Activated CD4-positive, alpha-beta T cell treated with anti-CD3 and anti-CD28 coated beads, Interleukin-2, amount 50 U/mL, for 4 hours (primary cell): ENCODE measurements around the gene GJC2.

Experiments used
- DNase-seq, 2 experiments: peaks; one replicate each; pipeline ENCODE4 v3.0.0-alpha.2; 2020

Gene GJC2

GRCh38 chr1:228197555-228198147 lies 47.9 kb downstream of the GJC2 start:
- no peak for DNase-seq

- DNase-seq, result no peak
Observed at GRCh38 chr1:228198977-228199590, 49.4 kb downstream of the GJC2 start.

- DNase-seq, result no peak
Observed at GRCh38 chr1:228204958-228205357, 55.2 kb downstream of the GJC2 start.

GRCh38 chr1:228205526-228206436 lies 56.1 kb downstream of the GJC2 start:
- no peak for DNase-seq

- DNase-seq, result no peak
Observed at GRCh38 chr1:228206582-228207351, 57.0 kb downstream of the GJC2 start.

- DNase-seq, result no peak
Observed at GRCh38 chr1:228207381-228207810, 57.7 kb downstream of the GJC2 start.

GRCh38 chr1:228207851-228208821 lies 58.4 kb downstream of the GJC2 start, which contains the start of gene OBSCN:
TSS of gene OBSCN (plus strand) at chr1:228208044. CDS start at chr1:228211784, 3,740 bp downstream.
- no peak for DNase-seq

GRCh38 chr1:228208831-228209551 lies 59.3 kb downstream of the GJC2 start:
- no peak for DNase-seq
